NCI-H82 treated with DMSO at 0.1 percent for 48 hours (cell line): ENCODE measurements around the gene ARHGAP10.

Experiments used
- DNase-seq: peaks from one replicate; lab custom pipeline; 2025; ENCODE audit not compliant: unreplicated experiment; lab: John Stamatoyannopoulos, UW

Gene ARHGAP10

DNA sequence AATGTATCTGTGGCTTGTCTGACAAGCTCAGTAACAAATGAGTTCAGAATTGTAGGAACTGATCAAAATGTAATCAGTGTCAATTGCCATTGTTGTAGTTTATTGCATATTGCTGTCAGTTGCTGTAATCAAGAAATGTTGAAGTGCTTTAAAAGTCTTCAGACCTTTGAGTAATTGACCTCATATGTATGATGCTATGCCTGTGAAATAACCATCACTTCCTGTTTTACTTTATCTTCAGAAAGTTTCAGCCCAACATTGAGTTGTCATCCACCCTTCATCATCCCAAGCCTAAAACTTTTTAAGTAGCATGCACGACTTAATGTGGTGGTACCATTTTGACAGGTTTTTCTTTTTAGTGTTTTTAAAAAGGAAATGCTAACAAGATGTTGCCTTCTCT, 212.4 kb downstream of the ARHGAP10 start:
- DNase-seq, result no peak

- no peak for DNase-seq
Measured at GRCh38 chr4:147944670-147945260, 212.9 kb downstream of the ARHGAP10 start.

- no peak for DNase-seq
Measured at GRCh38 chr4:147948336-147948735, 216.4 kb downstream of the ARHGAP10 start.

GRCh38 chr4:147950261-147950660, 218.4 kb downstream of the ARHGAP10 start:
- DNase-seq, result no peak

- no peak for DNase-seq
Measured at GRCh38 chr4:147950841-147951240, 219.0 kb downstream of the ARHGAP10 start.

- DNase-seq, result no peak
Measured at GRCh38 chr4:147954850-147955249, 223.0 kb downstream of the ARHGAP10 start.

- no peak for DNase-seq
Measured at GRCh38 chr4:147955827-147956558, 224.1 kb downstream of the ARHGAP10 start.

GRCh38 chr4:147957446-147957845, 225.6 kb downstream of the ARHGAP10 start:
- no peak for DNase-seq

DNA sequence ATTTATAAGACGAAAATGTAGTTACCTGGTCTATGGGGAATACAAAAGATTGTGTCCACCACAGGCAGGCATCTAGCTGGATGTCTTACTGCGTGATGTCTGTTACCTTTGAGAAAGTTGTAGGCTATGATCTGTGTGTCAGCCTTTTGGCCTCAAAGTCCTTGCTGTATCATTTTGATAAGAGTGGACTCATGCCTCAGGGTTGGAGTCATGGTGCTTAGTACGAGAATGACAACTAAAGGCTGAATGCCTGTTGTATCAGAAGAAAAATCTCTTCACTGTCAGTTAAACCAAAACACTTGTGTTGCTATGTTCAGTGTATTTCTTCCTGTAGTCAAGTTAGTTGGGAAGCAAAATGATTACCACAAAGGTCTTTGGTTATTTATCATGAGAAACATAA, 226.2 kb downstream of the ARHGAP10 start:
- DNase-seq, result no peak

DNA sequence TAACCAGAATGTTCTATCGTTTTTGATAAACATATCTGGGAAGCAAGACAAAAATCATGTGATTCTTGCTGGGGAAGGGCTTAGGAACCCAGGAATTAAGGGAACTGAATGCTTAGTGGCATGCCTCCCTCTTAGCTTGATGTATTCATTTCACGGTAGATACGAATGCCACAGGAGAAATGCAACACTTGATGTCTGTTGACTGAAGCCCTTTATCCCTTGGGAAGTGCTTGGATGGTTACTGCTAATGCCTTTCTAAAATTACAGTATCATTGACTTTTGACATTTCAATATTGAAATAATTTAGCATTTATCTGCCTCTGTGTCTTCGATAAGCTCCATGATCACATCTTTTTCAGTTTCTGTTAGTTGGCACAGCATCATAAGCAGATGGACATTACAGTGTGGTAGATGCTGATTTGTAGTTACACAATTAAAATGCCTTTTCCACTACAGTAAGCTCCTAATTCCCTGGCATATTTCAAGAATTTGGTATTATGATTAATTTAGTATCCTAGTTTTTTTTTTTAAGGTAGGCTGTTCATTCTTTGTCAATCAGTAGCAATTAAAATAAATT, 226.7 kb downstream of the ARHGAP10 start:
- DNase-seq, result no peak

GRCh38 chr4:147960971-147961370, 229.1 kb downstream of the ARHGAP10 start:
- no peak for DNase-seq

DNA sequence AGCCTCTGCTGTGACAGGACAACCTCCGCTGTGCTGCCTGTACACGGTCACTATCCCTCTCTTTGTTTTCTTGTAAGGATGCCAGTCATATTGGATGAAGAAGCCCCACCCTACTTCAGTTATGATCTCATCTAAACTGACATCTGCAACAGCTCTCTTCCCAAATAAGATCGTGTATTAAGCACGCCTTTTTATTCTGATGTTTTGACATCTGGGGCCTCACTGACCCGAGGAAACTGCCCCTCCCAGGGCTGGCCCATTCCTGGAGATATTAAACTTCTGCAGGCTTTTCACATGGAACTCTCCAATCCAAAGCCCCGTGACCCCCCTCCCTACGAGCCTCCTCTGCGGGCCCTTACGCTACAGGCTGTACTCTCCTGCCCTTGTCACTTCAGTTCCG, 232.0 kb downstream of the ARHGAP10 start:
- DNase-seq, result no peak

- no peak for DNase-seq
Measured at GRCh38 chr4:147964266-147964880, 232.5 kb downstream of the ARHGAP10 start.

GRCh38 chr4:147965056-147965455, 233.2 kb downstream of the ARHGAP10 start:
- DNase-seq, result no peak

GRCh38 chr4:147965873-147966272, 234.0 kb downstream of the ARHGAP10 start:
- DNase-seq, result no peak

DNA sequence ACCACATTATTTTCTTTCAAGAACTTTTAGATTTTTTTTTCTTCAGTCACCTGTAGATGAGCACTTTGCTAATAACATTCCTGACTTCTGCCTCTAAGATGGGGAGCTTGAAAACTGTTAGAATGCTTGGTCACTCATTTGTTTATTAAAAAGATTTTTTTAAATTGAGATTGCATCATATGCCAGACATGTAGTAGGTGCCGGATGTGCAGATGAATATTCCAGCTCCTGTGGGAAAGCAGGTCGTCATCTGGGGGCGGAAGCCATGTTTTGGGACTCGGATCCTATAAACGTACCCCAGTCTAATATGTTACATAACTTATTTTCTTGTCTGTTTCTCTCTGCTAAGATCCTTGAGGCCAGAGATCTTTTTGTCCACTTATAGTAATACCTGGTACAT, 236.8 kb downstream of the ARHGAP10 start:
- DNase-seq, result no peak

- DNase-seq, result no peak
Measured at GRCh38 chr4:147969573-147970385, 237.9 kb downstream of the ARHGAP10 start.

DNA sequence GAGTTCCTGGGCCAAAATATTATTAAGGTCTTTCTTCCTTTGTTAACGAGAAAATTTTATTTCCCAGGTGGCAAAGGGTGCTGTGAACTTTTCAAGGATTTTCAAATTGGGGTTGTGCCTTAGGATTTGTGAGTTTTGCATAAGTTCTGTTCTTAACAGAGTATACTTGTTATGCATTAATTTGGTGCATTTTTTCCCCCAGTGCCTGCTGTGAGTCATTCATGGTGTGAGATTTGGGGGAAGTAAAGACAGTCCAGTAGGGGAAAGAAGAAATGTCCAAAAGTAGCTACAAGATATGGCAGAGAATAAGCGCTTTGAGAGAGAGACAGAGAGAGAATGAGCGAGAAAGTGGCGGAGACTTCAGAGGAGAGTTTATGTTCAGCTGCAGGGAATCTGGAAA, 239.2 kb downstream of the ARHGAP10 start:
- no peak for DNase-seq

DNA sequence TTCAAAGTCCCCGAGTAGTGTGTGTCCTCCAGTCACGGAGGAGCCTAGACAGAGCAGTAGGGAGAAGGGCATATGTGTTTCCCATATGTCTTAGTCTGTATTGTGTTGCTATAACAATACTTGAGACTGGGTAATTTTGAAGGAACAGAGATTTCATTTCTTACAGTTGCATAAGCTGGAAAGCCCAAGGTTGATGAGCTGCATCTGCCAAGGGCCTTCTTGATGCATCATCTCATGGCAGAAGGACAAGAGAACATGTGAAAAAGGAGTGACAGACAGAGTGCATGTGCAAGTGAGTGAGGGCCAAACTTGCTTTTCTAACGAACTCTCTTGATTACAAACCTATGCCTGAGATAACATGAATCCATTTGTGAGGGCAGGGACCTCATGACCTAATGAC, 243.4 kb downstream of the ARHGAP10 start:
- DNase-seq, result no peak

DNA sequence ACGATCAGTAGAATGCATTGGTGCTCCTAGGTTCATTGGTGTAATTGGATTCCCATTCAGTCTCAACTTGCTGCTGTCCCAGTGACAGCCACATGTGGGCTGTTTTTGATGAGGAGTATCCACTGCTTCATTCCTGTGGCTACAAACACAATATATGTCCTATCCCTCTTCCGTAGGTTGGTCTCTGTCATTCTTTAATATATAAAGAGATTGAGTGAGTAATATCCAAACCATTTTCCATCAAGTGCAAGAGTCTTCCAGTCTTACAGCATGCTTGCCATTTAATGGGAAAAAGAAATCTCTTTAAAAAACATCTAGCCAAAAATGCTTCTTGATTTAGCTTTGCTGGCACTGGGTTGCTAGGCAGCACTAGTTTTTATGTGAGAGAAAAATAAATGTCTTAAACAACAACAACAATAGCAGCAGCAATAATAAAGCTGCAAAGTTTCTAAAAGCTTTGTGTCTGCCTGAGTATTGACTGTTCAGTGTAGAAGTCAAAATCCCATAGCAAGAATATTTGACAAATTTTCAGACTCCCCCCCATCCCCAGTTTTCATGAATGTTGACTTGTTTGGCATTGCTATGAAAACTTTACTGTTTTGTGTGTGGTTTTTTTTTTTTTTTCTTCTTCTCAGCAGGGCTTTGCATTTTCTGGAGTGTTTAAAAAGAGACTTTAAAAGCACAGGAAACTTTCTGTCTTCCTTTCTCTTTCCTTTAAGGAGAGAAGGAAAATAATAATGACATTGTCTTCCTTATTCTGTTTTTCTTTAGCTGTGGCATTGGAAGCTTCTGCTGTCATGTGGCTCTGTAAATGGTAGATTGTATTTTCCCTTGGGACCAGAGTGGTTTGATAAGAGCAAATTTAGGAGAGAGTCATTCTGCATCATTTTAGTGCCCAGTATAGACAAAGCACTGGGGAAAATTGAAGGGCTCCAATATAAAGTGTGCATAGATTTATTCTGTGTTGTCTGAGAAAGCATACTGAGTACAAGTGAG, 244.3 kb downstream of the ARHGAP10 start:
- no peak for DNase-seq
